Measurements from ENCODE around the gene ABCA12. TPM values are rescaled to one million over a fixed set of nuclear protein-coding genes. Genes with fewer than 3 reads are reported as not detected.

The ABCA12 gene
- total and polyA plus RNA-seq, 9 of the 15 experiments (the other 6 are each of a cell fraction or from before 2014, with no cell fraction given): 0.02 to 0.03 TPM; not detected in 7

GRCh38 chr2:215098875-215099274 is 39.6 kb downstream of the ABCA12 start:
- FAIRE-seq (no peak), ATAC-seq (no peak), DNase-seq (ENCODE audit: extremely low read depth in 1 of 4, low spot score in 3 of 4) (no peak)
- Histone ChIP-seq H2AFZ (ENCODE audit: low read depth, low read length) (no peak overlapping the region), H3K79me2 (ENCODE audit: control insufficient read depth, insufficient read depth, low read length) (no peaks in the 10 kb centered on the region), H3K4me3 (no peak overlapping the region), H3K9me3 (replicated peaks; ENCODE audit: control insufficient read depth, insufficient read depth, low read depth, low read length) (no peaks in the 10 kb centered on the region), H3K9ac (ENCODE audit: insufficient read depth in 1 of 2, low read depth in 2 of 2, low read length in 2 of 2) (no peak overlapping the region), H3K9me1 (ENCODE audit: control insufficient read depth, insufficient read depth, low read length) (no peaks in the 10 kb centered on the region), H3K27me3 (ENCODE audit: control insufficient read depth in 2 of 2, insufficient read depth in 2 of 2, low read length in 2 of 2) (no peaks in the 10 kb centered on the region), H4K20me1 (replicated peaks; ENCODE audit: control insufficient read depth, insufficient read depth, low read length) (no peaks in the 10 kb centered on the region), H3K4me2 (ENCODE audit: insufficient read depth, low read length) (no peak overlapping the region), H3K27ac (ENCODE audit: extremely low read depth, low read depth, low read length) (no peak overlapping the region), H3K36me3 (ENCODE audit: control insufficient read depth, insufficient read depth, low read length) (no peaks in the 10 kb centered on the region), H3K4me1 (replicated peaks in 1 of 2; ENCODE audit: control insufficient read depth in 2 of 2, insufficient read depth in 2 of 2, low read length in 2 of 2) (no peaks in the 10 kb centered on the region)
- in situ Hi-C loops (cut with MboI): no loop called here
- no TSS peak for BruUV-seq (replicated peaks)
- WGBS (ENCODE audit: insufficient coverage, low coverage, missing lambda C conversion rate): 0% methylated on average over 5 of the region's 6 CpGs
- POLR2A ChIA-PET: no interaction called here
- CTCF ChIA-PET (ENCODE audit: low intra/inter-chr PET ratio): no interaction called here
- intact Hi-C loops (cut with micrococcal nuclease): no loop called here
- no peak for TF ChIP-seq NCOA2 (IDR thresholded peaks at IDR 0.05; ENCODE audit: partially characterized antibody in 2 of 2)
- no peak for TF ChIP-seq FOXM1 (IDR thresholded peaks at IDR 0.05; ENCODE audit: low read depth)
- TF ChIP-seq FOXM1 (CRISPR knock-in tag; IDR thresholded peaks at IDR 0.05; ENCODE audit: low read depth): no peak
- no peak for TF ChIP-seq HDAC1 (IDR thresholded peaks at IDR 0.05)
- no peak for TF ChIP-seq RBM25 (IDR thresholded peaks at IDR 0.05; ENCODE audit: low read depth, low read length, severe bottlenecking)
- TF ChIP-seq, protein P1, sequence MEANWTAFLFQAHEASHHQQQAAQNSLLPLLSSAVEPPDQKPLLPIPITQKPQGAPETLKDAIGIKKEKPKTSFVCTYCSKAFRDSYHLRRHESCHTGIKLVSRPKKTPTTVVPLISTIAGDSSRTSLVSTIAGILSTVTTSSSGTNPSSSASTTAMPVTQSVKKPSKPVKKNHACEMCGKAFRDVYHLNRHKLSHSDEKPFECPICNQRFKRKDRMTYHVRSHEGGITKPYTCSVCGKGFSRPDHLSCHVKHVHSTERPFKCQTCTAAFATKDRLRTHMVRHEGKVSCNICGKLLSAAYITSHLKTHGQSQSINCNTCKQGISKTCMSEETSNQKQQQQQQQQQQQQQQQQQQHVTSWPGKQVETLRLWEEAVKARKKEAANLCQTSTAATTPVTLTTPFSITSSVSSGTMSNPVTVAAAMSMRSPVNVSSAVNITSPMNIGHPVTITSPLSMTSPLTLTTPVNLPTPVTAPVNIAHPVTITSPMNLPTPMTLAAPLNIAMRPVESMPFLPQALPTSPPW (CRISPR knock-in tag; IDR thresholded peaks at IDR 0.05): no peak
- no peak for TF ChIP-seq ZNF316 (IDR thresholded peaks at IDR 0.05)
- no peak for TF ChIP-seq FIP1L1 (IDR thresholded peaks at IDR 0.05; ENCODE audit: low read depth, low read length, poor library complexity, severe bottlenecking)
- TF ChIP-seq, protein P2, sequence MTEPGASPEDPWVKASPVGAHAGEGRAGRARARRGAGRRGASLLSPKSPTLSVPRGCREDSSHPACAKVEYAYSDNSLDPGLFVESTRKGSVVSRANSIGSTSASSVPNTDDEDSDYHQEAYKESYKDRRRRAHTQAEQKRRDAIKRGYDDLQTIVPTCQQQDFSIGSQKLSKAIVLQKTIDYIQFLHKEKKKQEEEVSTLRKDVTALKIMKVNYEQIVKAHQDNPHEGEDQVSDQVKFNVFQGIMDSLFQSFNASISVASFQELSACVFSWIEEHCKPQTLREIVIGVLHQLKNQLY (CRISPR knock-in tag; conservative IDR thresholded peaks at IDR 0.05): no peak
- no peak for TF ChIP-seq ELF4 (CRISPR knock-in tag; IDR thresholded peaks at IDR 0.05)
- TF ChIP-seq, protein P3, sequence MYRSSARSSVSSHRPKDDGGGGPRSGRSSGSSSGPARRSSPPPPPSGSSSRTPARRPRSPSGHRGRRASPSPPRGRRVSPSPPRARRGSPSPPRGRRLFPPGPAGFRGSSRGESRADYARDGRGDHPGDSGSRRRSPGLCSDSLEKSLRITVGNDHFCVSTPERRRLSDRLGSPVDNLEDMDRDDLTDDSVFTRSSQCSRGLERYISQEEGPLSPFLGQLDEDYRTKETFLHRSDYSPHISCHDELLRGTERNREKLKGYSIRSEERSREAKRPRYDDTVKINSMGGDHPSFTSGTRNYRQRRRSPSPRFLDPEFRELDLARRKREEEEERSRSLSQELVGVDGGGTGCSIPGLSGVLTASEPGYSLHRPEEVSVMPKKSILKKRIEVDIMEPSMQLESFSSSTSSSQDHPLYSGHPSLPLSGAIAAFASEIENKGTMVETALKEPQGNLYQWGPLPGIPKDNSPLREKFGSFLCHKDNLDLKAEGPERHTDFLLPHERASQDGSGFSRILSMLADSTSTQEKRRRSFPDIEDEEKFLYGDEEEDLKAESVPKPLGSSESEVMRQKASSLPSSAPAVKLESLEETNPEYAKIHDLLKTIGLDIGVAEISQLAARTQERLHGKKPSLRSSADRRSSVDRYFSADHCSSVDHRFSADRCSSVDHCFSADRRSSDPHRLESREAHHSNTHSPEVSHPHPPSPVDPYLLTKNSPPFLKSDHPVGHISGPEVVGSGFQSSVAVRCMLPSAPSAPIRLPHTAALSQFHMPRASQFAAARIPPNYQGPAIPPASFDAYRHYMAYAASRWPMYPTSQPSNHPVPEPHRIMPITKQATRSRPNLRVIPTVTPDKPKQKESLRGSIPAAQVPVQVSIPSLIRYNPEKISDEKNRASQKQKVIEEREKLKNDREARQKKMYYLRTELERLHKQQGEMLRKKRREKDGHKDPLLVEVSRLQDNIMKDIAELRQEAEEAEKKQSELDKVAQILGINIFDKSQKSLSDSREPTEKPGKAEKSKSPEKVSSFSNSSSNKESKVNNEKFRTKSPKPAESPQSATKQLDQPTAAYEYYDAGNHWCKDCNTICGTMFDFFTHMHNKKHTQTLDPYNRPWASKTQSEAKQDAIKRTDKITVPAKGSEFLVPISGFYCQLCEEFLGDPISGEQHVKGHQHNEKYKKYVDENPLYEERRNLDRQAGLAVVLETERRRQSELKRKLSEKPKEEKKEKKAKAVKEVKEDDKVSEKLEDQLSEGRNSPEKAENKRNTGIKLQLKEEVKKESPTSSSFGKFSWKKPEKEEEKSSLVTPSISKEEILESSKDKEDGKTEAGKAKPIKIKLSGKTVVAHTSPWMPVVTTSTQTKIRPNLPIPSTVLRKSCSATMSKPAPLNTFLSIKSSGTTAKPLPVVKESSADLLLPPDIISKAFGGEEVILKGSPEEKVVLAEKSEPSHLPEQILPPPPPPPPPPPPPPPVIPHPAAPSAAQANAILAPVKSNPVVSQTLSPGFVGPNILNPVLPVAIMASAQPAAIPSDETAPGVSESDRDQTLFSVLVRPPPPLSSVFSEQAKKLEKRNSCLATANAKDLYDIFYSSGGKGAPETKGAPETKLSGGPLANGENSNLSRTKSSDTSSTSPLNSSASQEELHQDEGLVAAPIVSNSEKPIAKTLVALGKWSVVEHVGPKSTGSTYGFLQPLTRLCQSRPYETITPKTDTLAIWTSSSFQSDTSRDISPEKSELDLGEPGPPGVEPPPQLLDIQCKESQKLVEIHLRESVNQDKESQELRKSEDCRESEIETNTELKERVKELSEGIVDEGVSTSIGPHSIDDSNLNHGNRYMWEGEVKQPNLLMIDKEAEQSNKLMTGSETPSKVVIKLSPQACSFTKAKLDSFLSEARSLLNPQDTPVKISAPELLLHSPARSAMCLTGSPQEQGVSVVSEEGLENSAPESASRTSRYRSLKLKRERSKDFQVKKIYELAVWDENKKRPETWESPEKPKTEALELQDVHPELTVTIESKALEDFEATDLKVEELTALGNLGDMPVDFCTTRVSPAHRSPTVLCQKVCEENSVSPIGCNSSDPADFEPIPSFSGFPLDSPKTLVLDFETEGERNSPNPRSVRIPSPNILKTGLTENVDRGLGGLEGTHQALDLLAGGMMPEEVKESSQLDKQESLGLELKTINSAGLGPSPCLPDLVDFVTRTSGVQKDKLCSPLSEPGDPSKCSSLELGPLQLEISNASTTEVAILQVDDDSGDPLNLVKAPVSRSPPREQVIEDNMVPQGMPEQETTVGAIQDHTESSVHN (IDR thresholded peaks at IDR 0.05; ENCODE audit: borderline replicate concordance in 1 of 2, low read depth in 1 of 2): no peak
- TF ChIP-seq ZNF263 (CRISPR knock-in tag; IDR thresholded peaks at IDR 0.05; ENCODE audit: borderline replicate concordance): no peak
